ENCODE measurements around the gene SPATA33.
"Not testable (repeated sequence)": the region's sequence is repeated elsewhere in the genome, so short reads cannot be mapped to it uniquely, and the experiment has no call there.

Gene SPATA33

DNA sequence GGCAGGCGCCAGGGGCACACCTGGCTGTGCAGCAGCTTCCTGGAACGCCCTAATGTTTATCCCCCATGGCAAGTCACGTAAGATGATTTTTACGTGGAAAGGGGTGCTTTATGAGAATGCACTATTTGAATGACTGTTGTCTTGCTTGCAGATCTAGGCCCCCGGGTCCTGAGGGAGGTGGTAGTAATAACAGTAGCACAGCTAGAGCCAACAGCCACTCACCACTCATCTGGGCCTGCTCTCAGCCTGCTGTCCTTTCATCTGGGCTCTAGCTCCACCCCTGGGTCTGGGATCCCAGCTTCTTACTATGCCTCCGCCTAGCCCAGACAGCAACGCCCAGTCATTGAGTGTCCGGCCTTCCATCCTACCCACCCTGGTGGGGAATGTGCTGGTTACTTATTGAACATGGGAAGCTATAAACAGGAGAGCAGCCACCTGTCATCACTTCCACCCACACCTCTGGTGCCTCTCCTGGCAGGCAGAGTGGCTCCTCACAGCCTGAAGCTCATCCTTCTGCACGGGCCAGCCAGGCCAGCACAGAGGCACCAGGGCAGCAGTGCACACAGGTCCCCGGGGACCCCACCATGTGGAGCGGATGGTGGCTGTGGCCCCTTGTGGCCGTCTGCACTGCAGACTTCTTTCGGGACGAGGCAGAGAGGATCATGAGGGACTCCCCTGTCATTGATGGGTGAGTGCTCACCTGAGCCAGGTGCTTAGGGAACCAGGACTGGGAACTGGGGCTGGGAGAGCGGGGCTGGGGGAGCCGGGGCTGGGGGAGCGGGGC lies 27.6 kb upstream of the SPATA33 start:
- DNase-seq = no peak

DNA sequence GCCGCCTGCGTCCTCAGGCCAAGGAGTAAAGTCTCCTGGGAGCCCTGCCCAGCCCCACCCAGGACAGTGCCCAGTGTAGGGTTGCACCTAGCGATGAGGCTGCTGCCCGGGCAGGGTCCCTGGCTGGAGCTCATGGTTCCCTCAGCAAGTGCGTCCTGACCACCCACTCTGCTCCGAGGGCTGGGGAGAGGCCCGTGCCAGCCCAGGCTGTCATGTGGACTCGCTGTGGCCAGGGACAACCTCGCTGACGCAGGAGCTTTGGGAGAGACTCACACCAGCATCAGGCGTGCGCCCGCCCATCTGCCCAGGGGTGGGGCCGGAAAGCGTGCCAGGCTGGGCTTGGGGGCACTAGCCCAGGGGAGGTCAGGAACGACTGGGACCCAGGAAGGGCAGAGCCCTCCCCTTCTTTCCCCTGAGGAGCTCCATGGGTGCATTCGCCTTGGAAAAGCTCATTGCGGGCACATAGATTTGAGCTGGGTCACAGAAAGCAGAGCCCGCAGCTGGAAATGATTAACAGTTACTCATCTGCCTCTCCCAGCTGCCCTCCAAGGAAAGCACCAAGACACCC lies 24.5 kb upstream of the SPATA33 start:
- no peak for DNase-seq

DNA sequence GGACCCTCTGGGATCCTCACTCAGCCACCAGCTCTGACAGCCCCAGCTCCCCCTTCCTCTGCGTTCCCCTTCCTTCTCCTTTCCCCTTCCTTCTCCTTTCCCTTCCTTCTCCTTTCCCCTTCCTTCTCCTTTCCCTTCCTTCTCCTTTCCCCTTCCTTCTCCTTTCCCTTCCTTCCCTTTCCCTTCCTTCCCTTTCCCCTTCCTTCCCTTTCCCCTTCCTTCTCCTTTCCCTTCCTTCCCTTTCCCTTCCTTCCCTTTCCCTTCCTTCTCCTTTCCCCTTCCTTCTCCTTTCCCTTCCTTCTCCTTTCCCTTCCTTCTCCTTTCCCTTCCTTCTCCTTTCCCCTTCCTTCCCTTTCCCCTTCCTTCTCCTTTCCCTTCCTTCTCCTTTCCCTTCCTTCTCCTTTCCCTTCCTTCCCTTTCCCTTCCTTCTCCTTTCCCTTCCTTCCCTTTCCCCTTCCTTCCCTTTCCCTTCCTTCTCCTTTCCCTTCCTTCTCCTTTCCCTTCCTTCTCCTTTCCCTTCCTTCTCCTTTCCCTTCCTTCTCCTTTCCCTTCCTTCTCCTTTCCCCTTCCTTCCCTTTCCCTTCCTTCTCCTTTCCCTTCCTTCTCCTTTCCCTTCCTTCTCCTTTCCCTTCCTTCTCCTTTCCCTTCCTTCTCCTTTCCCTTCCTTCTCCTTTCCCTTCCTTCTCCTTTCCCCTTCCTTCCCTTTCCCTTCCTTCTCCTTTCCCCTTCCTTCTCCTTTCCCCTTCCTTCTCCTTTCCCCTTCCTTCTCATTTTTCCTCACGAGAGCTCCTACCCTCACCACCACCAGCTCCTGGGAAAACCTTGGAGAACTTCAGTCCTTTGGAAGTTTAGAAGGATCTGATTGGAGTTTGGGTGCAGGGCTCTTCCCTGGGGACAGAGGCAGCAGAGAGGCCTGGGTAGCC lies 22.9 kb upstream of the SPATA33 start:
- not testable (repeated sequence) for DNase-seq

DNA sequence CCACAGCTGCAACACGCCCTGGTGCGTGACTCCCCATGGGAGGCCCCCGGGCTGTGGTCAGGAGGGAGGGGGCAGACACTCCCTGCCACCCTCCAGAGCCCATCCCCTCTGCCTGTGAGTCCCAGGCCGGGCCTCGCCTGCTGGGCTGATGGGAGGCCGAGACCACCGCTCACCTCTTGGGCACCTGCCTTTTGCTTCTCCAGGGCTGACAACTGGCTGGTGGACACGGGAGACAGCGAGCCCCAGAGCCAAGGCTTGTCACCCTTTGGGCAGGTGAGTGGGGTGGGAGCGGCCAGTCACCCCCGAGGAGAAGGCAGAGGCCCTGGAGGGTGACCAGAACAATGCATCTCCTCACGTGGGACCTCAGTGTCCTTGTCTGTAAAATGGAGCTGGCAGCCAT lies 21.0 kb upstream of the SPATA33 start:
- no peak for DNase-seq

DNA sequence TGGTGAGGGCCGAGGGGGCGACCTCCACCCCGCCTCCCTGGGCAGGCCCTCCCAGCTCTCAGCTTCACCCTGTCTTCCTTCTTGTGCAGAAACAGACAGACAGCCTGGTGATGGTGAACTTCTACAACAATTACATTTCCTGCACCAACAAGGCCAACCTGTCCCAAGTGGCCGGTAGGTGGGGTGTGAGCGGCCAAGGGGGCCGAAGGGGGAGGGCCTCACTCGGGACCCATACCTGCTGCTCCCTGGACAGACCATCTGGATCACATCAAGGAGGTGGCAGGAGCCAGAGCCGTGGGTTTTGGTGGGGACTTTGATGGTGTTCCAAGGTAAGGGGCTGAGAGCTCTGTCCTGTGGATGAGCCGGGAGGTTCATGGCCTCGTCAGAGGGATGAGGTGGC lies 20.3 kb upstream of the SPATA33 start:
- no peak for DNase-seq

DNA sequence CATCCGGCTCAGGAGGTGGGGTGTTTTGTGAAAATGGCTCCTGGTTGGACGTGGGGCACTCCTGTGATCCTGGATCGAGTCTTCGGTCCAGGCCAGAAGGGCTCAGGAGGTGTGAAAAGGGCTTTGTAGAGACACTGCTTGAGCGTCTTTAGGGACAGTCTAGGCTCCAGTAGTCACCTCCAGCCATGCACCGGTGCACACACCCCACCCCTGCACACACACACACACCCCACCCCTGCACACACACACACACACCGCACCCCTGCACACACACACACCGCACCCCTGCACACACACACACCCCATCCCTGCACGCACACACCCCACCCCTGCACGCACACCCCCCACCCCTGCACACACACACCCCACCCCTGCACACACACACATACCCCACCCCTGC lies 19.2 kb upstream of the SPATA33 start:
- no peak for DNase-seq

DNA sequence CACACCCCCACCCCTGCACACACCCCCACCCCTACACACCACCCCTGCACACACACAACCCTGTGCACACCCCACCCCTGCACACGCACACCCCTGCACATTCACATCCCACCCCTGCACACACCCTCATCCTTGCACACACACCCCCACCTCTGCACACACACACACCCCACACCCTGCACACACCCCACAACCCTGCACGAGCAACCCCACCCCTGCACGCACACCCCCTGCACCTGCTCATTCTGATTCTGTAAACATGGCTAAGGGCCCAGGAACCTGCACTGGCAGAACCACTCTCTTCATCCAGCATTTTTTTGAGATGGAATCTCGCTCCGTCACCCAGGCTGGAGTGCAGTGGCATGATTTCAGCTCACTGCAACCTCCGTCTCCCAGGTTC lies 18.3 kb upstream of the SPATA33 start:
- no peak for DNase-seq

DNA sequence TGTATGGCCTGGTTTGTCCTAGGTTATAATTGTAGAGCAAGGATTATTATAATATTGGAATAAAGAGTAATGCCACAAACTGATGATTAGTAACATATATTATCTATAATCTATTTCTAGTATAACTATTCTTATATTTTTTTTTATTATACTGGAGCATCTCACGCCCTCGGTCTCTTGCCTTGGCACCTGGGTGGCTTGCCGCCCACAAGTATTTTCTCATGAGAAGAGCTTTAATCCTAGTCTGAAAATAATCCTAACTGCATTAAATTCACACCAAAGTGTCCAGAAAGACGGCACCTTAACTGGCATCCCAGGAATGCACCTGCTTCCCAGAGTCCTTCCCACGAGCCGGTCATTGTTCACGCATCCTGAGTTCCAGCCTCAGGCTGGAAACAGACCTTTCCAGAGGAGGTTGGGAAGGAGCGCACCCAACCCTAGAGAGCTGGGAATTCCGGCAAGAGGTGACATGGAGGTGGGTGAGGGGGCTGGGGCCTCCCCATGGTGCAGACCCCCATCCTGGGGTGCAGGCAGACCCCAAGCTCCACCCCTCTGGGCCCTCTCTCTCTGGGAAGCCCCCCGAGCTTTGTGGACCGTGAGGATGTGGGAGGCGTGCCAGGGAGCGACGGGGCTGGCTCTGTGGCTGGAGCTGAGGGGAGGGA lies 16.0 kb upstream of the SPATA33 start:
- no peak for DNase-seq

DNA sequence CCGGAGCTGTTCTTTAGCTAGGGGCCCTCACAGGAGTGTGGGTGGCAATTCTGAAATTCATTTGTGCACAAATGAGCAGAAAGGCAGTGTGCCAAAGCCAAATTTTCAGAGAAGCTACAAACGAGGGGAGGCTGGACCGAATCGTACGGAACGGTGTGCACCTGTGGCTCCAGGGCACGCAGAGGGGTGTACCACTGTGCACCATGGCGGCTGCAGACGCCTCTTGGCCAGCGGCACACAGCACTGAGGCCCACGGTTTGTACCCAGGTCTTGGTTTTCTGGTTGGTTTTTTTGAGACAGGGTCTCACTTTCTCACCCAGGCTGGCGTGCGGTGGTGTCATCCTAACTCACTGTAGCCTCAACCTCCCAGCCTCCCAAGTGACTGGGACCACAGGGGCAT lies 15.1 kb upstream of the SPATA33 start:
- DNase-seq = no peak

DNA sequence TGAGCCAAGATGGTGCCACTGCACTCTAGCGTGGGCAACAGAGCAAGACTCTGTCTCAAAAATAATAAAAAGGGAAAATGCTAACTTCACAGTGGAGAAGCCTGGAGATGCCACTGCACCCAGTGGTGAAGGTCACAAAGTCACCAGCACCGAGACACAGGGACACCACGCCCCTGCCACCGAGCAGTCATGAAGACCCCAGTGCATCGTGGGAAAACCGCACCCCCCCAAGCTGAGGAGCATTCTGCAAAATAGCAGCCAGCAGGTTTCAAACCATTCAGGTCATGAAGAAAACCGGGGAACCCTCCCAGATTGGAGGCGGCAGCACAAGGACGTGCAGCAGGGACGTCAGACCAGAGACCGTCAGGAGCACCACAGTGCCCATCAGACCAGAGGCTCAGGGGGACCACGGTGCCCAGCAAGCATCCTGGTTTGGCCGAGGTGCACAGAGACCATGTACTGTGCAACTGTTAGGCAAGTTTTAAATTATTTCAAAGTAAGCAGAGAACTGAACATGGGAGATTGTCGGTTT lies 13.8 kb upstream of the SPATA33 start:
- DNase-seq = no peak

DNA sequence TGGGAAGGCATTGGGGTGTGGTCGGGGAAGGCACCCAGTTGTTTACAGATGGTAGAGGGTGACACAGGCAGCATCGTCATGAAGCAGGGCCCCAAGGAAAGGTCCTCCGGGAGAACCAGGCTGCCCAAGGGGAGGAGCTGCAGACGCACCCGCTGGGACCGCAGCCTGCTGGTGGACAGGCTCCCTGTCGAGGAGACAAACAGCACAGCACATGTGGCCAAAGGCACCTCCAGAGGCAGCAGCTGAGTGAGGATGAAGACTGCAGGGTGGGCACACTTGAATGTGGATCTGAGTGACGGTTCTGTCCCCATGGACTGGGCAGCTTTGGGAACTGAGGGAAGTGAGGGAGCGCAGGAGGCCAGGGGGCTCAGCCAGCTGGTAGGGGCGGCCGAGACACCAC lies 12.5 kb upstream of the SPATA33 start:
- no peak for DNase-seq

DNA sequence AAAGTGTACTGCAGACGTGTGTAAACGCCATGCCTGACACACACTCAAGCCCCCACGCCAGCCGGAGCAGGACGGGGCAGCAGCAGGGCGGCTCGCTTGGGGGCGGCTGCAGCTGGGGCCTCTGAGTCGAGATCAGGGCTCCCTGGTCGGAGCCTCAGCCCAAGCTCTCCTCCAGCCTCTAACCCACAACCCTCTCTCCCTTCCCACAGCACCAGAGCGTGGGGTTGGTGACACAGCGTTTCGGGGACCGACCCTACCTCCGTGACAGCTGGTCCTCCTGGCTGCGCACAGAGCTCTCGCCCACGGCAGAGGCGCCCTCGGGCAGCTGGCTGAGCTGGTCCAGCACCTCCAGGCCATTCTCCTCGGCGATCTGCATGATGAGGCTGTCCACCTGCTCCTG lies 11.4 kb upstream of the SPATA33 start:
- DNase-seq = no peak

DNA sequence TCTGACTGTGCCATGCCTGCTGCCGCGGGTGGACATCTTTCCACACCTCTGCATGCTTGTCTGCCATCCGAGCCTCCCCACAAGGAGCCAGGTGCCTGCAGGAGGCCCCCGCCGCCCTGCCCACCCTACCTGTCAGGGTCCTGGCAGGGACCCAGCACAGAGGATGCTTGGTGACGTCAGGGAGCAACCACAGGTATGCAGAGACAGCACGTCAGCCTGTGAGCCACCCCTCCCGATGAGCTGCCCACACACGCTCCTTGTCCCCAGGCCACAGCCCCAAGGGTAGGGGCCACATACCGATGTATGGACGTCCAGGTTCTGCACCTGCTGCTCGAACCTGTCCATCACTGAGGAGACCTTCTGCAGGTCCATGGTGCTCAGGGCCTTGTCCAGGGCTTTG lies 10.7 kb upstream of the SPATA33 start:
- DNase-seq = no peak

DNA sequence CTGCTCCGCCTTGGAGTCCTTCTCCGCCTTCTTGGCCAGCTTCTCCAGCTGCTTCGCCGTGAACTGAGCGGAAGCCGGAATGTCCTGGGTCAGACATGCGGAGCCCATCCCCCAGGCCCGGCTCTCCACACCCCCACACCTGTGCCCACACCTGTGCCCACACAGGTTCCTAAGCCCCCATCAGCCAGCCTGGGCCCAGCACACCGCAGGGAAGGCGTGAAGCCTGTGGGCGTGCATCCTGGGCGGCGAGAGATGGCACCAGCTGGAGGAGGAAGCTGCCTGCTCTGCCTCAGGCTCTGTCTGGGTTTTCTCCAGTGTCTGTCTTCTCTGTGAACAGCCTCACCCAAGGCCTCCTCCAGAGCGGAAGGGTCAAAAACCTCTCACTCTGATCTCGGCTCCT lies 6.1 kb upstream of the SPATA33 start:
- no peak for DNase-seq

DNA sequence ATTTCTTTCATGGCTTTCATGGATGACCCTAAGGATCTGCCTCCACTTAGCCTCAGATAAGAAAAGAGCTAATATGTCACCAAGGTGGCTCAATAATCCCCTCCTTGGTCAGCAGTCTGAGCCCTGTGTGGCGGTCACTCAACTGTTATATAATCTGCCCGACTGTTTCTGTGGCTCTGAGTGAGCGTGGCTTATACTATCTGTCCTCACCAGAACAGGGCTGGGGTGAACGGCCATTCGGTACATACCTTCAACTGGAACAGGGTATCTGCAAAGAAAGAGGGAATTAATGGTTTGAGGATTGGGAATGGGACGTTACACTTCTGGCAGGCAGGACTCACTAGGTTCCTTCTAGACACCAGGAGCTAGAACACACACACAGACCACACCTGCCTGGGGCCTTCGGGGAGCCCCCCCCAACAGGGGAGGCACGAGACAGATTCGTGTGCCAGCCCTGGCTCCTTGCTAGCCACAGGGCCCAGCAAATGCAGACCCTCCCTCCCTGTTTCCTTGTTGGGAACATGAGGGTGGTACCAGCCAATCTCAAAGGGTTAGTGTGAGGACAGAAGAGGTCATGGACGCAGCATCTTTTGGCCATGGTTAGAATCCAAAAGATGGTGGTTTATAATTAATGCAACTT lies 3.9 kb upstream of the SPATA33 start:
- no peak for DNase-seq

DNA sequence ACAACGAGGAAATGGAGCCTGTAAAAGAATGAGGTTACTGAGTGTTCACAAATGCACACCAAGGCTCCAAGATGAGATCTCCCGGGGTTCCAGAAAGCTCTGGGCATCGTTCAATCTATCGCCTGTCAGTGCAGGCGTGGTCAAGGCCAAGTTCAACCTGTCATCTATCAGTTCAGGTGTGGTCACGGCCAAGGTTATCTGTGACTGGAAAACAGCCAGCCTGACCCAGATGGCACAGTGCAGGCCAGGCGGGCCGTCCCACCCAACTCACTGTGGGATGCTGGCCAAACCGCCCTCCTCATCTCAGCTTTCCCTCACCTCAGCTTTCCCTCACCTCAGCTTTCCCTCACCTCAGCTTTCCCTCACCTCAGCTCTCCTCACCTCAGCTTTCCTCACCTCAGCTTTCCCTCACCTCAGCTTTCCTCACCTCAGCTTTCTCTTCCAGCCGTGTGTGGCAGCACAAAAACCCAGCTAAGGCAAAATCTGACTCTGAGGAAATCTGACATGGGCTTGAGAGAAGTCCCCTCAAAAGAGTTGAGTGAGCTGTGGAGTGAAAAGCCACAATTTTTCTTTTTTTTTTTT lies 2.5 kb upstream of the SPATA33 start:
- no peak for DNase-seq

DNA sequence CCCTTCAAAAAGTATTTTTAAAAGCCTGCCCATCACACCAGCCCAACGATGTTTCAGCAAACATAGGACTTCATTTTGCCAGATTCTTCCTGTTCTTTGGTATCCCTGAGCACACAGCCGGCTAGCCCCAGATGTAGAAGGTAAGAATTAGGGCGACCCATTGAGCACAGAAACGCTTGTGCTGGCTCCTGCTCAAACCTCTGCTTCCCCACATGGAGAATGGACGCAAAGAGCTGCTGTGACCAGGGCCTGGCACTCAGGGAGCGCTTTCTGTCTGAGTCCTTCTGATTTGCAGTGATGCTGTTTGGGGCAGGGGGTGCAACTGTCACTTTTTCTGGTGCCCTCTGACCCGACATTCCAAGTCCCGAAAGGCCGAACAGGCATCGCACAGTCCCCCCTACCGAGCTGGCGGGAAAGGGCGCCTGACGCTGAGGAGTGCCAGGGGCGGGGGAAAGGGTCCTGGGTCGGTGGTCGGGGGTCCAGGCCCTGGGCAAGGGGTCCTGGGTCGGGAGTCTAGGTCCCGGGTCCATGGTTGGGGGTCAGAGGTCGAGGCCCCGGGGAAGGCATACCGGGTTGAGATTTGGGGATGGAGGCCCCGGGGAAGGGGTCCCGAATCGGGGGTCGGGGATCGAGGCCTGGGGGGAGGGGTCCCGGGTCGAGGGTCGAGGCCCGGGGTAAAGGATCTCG lies 1.1 kb upstream of the SPATA33 start:
- no peak for DNase-seq

DNA sequence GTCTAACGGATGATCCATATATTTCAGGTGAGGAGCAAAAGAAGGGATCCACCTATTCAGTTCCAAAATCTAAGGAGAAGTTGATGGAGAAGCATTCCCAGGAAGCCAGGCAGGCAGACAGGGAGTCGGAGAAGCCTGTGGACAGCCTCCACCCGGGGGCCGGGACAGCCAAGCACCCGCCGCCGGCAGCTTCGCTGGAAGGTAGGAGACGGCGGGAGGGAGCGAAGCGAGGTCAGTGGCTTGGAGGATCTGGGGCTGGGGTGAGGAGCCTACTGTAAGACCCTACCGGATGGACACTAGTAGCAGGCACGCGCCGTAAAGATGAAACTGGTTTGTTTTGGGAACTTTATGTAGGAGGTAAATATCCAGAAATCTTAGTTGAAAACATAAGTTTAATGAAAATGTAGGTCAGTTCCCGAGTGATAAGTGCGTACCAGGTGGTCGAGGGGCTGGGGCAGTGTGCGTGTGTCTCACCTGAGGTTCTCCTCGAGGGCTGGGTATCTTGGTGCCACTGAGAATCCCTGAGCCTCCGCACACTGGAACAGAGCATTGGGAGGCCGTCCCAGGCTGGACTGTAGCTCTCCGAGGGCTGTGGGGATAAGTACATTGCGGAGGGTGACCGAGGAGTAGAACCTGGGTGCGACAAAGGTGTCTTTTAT lies 714 bp downstream of the SPATA33 start:
- peak in 1 of 2 experiments; percentile 15 for DNase-seq

DNA sequence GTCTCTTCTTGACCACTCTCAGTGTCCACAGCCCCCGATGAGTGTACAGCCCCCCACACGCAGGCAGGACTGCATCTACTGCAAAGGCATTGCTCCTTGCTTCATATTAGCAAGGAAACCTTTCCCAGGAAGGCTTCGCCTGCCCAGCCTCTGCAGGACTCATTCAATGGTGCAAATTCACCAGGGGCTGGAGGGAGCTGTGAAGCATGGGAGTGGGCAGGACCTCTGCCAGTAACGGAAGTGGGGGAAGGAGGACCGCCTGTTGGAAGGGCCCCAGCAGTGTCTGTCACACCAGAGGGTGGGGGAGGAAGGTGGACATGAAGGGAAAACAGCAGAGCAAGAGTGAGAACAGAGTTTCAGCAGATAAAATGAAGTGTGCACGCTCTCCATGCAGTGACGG lies 2.5 kb downstream of the SPATA33 start:
- DNase-seq = no peak

DNA sequence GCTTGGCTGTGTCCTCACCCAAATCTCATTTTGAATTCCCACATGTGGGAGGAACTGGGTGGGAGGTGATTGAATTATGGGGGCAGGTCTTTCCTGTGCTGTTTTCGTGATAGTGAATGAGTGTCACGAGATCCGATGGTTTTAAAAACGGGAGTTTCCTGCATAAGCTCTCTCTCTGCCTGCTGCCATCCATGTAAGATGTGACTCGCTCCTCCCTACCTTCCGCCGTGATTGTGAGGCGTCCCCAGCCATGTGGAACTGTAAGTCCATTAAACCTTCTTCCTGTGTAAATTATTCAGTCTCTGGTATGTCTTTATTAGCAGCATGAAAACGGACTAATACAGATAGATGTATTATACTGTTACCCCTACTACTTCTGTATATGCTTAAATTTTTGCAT lies 3.6 kb downstream of the SPATA33 start:
- DNase-seq = no peak

DNA sequence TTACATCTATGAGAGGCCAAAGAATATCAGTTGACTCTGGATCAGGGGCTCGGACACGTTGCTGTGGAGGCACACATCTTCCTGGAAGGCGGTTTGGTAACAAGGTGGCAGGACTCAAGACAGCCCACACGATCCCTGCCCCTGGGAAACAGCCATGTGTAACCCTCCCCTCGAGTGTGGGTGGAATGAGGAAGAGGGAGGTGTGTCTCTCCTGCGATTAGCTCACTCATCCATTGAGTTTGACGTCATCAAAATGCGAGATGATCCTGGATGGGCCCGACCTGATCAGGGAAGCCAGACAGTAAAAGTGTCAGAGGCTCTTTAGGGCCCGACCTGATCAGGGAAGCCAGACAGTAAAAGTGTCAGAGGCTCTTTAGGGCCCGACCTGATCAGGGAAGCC lies 6.6 kb downstream of the SPATA33 start:
- DNase-seq = not testable (repeated sequence)
